ENCODE data around the gene ZCCHC13. TPM values are rescaled to one million over a fixed set of nuclear protein-coding genes. Genes with fewer than 3 reads are reported as not detected.
"Not testable (repeated sequence)": the region's sequence is repeated elsewhere in the genome, so short reads cannot be mapped to it uniquely, and the experiment has no call there.

ZCCHC13 gene
- total RNA-seq, 1 donor from 2014 or later: not detected

DNA sequence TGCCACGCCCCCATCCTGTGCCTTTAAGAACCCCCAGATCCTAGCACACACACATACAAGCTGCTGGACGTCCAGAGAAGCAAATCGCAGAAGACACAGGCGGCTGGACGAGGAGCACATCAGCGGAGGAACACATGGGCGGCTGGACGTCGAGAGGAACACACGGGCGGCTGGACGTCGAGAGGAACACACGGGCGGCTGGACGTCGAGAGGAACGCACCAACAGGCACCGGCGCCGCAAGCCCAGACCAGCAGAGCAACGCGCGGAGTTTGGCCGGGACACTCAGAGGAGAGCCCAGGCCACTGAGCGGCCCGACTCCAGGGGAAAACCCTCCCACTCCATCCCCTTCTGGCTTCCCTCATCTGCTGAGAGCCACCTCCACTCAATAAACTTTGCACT is 17.2 kb downstream of the ZCCHC13 start:
- DNase-seq (ENCODE audit: low spot score): no peak

DNA sequence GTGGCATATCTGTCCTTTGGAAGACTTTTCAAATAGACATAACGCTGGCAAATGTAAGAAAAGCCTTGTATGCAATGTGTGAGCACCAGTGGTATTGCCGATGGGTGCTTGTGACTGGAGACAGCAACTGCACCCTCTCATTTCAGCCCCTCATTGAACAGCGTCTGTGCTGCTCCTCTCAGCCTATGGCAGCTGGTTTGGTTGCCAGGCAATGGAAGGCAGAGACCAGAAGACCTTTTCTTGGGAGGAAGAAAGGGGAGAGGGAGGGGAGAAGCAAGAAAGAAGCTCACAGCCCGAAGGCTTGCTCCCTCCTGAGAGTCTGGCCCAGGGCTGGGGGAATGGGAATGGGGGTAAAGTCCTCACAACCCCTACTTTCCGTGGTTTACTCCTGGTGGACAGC is 20.2 kb downstream of the ZCCHC13 start:
- no peak for DNase-seq (ENCODE audit: low spot score)

DNA sequence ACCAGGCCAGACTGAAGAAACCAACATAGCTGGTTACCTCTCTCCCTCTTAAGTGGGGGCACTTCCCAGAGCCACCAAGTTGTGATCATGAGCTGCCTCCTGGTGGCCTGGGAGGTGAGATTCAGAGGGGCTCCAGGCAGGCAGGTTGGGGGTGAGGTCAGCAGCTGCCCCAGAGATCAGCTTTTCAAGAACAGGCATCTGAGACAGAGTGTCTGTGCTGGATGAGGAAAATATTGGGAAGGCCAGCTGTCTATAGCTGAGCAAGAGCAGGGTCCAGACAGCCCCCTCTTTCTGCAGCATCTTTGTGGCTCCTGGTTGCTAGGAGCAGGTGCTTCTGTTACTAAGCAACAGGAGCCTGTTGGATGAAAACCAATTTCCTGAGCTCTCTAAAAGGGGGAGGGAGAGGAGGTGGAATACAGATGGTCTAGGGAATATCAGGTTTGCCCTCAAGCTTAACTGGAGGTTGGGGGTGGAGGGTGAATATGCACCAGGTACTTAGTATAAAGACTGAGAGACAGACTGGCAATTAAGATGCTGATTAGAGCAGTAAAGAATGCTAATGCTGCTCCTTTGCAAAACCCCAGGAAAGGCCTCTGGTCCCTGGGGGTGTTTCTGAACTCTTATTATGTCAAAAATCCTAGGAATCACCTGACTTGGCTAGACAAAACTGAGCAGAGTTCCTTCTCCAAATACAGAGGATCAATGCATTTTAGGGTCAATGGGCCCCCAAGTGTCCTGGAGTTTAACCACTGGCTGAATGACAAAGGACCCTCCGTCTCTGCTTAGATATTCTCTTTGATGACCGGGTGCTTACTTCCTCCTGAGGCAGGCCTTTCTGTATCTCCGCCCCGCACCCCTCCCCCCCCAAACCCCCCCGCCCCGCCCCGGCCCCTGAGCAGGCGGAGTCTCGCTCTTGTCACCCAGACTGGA is 21.4 kb downstream of the ZCCHC13 start:
- DNase-seq (ENCODE audit: low spot score): no peak

GRCh38 chrX:74338852-74339251 is 34.9 kb downstream of the ZCCHC13 start:
- no peak for DNase-seq (ENCODE audit: low spot score)

GRCh38 chrX:74340051-74340450 is 36.1 kb downstream of the ZCCHC13 start:
- DNase-seq (ENCODE audit: low spot score): no peak

GRCh38 chrX:74342211-74342610 is 38.2 kb downstream of the ZCCHC13 start:
- DNase-seq (ENCODE audit: low spot score): not testable (repeated sequence)

GRCh38 chrX:74343343-74344279 is 39.6 kb downstream of the ZCCHC13 start:
- DNase-seq (ENCODE audit: low spot score): no peak

DNA sequence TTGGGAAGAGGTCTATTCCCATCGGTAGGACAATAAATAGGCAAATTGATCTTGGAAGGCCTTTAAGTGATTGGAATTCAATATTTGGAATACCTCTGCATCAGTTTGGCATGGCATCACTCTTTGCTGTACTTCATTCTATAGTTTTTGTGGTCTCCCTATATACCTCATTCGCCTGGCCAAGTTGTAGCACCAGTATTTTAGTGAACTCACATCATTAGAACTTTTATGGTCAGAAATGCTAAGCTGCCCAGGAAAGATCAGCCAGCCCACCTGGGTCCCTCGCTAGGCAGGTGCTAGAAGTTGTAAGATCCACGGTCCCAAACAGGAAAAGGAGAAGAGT is 40.3 kb downstream of the ZCCHC13 start:
- DNase-seq (ENCODE audit: low spot score): no peak

GRCh38 chrX:74346088-74346487 is 42.1 kb downstream of the ZCCHC13 start:
- no peak for DNase-seq (ENCODE audit: low spot score)

- DNase-seq (ENCODE audit: low spot score): no peak
These were observed 45.4 kb downstream of the ZCCHC13 start for GRCh38 chrX:74349387-74349786.

DNA sequence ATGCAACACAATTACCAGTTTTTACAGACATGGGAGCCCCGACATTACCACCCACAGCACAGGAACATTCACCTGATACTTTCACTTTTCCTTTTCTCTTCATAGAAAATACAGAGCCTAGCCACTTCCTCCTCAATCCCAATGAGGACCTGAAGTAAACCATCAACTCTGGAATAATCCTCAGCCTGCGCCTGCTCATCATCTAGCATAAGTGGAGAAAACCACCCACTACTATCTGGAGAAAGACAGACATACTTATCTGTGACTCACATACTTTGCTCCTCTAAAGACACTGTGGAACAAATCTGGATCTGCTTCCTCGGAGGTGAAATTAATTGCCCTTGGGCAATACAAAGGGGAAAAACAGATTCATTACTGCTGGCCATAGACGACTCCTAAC is 47.8 kb downstream of the ZCCHC13 start:
- DNase-seq (ENCODE audit: low spot score): no peak

DNA sequence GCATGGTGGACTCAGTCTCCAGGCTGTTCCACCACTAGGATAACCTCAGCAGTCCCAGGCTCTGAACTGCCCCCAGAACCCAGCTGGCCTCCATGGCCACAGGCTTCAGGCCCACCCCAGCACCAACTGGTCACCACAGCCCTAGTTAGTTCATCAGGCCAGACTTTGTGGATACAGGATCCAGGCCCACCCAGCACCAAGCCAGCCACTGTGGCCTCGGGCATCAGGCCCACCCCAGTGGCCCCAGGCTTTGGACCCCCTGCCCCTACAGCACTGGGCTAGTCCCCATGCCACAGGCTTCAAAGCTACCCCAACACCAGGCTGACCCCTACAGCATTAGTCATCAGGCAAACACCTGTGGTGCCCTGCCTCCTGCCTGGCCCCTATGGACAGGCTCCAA is 50.0 kb downstream of the ZCCHC13 start:
- DNase-seq (ENCODE audit: low spot score): no peak

Small RNAs within 50 kb of the gene (microRNA-seq; reads per million reads assigned to microRNA genes)
- gene MIR374A (ENCODE audit: borderline number of aligned reads): 386 reads per million, percentile 70 among the genes with 10 or more reads in this experiment
- not detected for gene MIR545 (ENCODE audit: borderline number of aligned reads)

Other genes with a start within 250 kb of the ZCCHC13 start
- 13.9 TPM for gene SLC16A2, start 117.3 kb downstream of the ZCCHC13 start, total RNA-seq

Data from mesenteric fat pad (tissue), 1 donor.